HCT116 (cell line): ENCODE data around the gene PHF1. TPM values are rescaled to one million over a fixed set of nuclear protein-coding genes. Genes with fewer than 3 reads are reported as not detected.

Source experiments
- ATAC-seq: fragments of 200-7000 bp; cut with Tn5 transposase; 2 replicates; pipeline ENCODE4 v1.9.1; 2020; ENCODE audit warnings: mild to moderate bottlenecking, moderate library complexity
- BruUV-seq: library from RNA; stranded (reverse); fragments of 400-500 nt; replicated peaks from 2 replicates; lab custom pipeline; 2021; lab: Mats Ljungman, UMichigan
- CTCF ChIA-PET: fragments of 300-600 bp; sonication (Branson Sonifier 250); formaldehyde crosslinking; loops from one replicate; lab custom pipeline; 2021; ENCODE audit warnings: antibody characterized with exemption; lab: Charles Lee
- POLR2A ChIA-PET: fragments of 300-600, 350-600 bp; sonication (Branson Sonifier 250); formaldehyde crosslinking; loops from one replicate; lab custom pipeline; 2021; ENCODE audit warnings: antibody characterized with exemption; lab: Charles Lee
- RAD21 ChIA-PET, 2 experiments: fragments of 300-600 bp; sonication (Branson Sonifier 250); formaldehyde crosslinking; loops; one replicate each; lab custom pipeline; 2023; ENCODE audit warnings: low total read pairs in 2 of 2; ENCODE audit not compliant: uncharacterized antibody in 2 of 2, unreplicated experiment in 2 of 2, low non-redundant PET in 1 of 2; lab: Charles Lee
- DNase-seq: peaks from one replicate; pipeline ENCODE4 v3.0.0-alpha.2; 2010; ENCODE audit warnings: low read depth, low spot score
- H2AFZ ChIP-seq: fragments of 200-600 bp; shearing (Covaris generic), sonication (generic); 2 replicates; pipeline ENCODE4 v1.6.1; 2017; ENCODE audit warnings: low read depth, mixed run types, mixed read lengths, antibody characterized with exemption, low read length; ENCODE audit not compliant: poor library complexity, severe bottlenecking
- H3K27ac ChIP-seq: 2 replicates; pipeline ENCODE4 v1.5.1; 2012; ENCODE audit warnings: low read depth, low read length
- H3K27me3 ChIP-seq: fragments of 200-600 bp; sonication (generic); 2 replicates; pipeline ENCODE4 v1.6.1; 2016; ENCODE audit warnings: mixed run types, low read length, mixed read lengths; ENCODE audit not compliant: insufficient read depth
- H3K36me3 ChIP-seq, 2 experiments: fragments of 200-500 bp in 1 of 2; fragments of 200-600 bp in 1 of 2; sonication (Bioruptor generic) in 1 of 2; sonication (generic) in 1 of 2; 2 replicates each; pipeline versions ENCODE4 v1.5.1 to v1.6.1; 2014 to 2016; ENCODE audit warnings: low read length in 2 of 2, inconsistent platforms in 1 of 2, mixed read lengths in 1 of 2, mixed run types in 1 of 2; ENCODE audit not compliant: insufficient read depth in 2 of 2, control insufficient read depth in 1 of 2
- H3K4me1 ChIP-seq, 2 experiments: fragments of 200-600 bp in 1 of 2; sonication (generic) in 1 of 2; 2 replicates each; pipeline versions ENCODE4 v1.5.1 to v1.6.1; 2012 to 2017; ENCODE audit warnings: low read length in 2 of 2, inconsistent platforms in 1 of 2, mild to moderate bottlenecking in 1 of 2, mixed read lengths in 1 of 2, mixed run types in 1 of 2, moderate library complexity in 1 of 2; ENCODE audit not compliant: insufficient read depth in 2 of 2, control insufficient read depth in 1 of 2
- H3K4me2 ChIP-seq: fragments of 200-600 bp; sonication (generic); 2 replicates; pipeline ENCODE4 v1.6.1; 2017; ENCODE audit warnings: mixed run types, low read length, mixed read lengths
- H3K4me3 ChIP-seq, 2 experiments: fragments of 200-600 bp in 1 of 2; sonication (generic) in 1 of 2; replicated peaks in 1 of 2; 2 replicates each; pipeline ENCODE4 v1.5.1; 2011 to 2016; ENCODE audit warnings: low read length in 2 of 2, control low read depth in 1 of 2, low read depth in 1 of 2, mild to moderate bottlenecking in 1 of 2, mixed read lengths in 1 of 2, mixed run types in 1 of 2
- H3K79me2 ChIP-seq: fragments of 200-600 bp; sonication (generic); 2 replicates; pipeline ENCODE4 v1.6.1; 2017; ENCODE audit warnings: mild to moderate bottlenecking, mixed run types, low read length, moderate library complexity, mixed read lengths; ENCODE audit not compliant: insufficient read depth
- H3K9ac ChIP-seq: fragments of 200-600 bp; sonication (generic); 2 replicates; pipeline ENCODE4 v1.6.1; 2016; ENCODE audit warnings: low read length, mixed read lengths
- H3K9me2 ChIP-seq: fragments of 200-600 bp; sonication (generic), shearing (Covaris generic); 2 replicates; pipeline ENCODE4 v1.6.1; 2017; ENCODE audit warnings: mixed run types, mild to moderate bottlenecking, moderate library complexity; ENCODE audit not compliant: insufficient read depth
- H3K9me3 ChIP-seq, 2 experiments: fragments of 200-500 bp in 1 of 2; fragments of 200-600 bp in 1 of 2; sonication (Bioruptor generic) in 1 of 2; sonication (generic) in 1 of 2; 2 replicates each; pipeline ENCODE4 v1.6.1; 2014 to 2017; ENCODE audit warnings: low read length in 2 of 2, mixed read lengths in 2 of 2, inconsistent platforms in 1 of 2, low read depth in 1 of 2, mild to moderate bottlenecking in 1 of 2, mixed run types in 1 of 2, moderate library complexity in 1 of 2; ENCODE audit not compliant: control insufficient read depth in 1 of 2, insufficient read depth in 1 of 2
- H4K20me1 ChIP-seq: fragments of 200-600 bp; sonication (generic), shearing (Covaris generic); 2 replicates; pipeline ENCODE4 v1.6.1; 2017; ENCODE audit warnings: mixed run types, mild to moderate bottlenecking, moderate library complexity; ENCODE audit not compliant: insufficient read depth
- ATF3 ChIP-seq: IDR thresholded peaks from 2 replicates; pipeline ENCODE4 v1.6.1; 2012
- CEBPB ChIP-seq: IDR thresholded peaks from 2 replicates; pipeline ENCODE4 v1.6.1; 2012; ENCODE audit warnings: low read depth
- EZH2phosphoT487 ChIP-seq: fragments of 200-600 bp; IDR thresholded peaks from 2 replicates; pipeline ENCODE4 v1.6.1; 2018; ENCODE audit warnings: antibody characterized with exemption, borderline replicate concordance
- JUND ChIP-seq: IDR thresholded peaks from 2 replicates; pipeline ENCODE4 v1.6.1; 2012
- MAX ChIP-seq: IDR thresholded peaks from 2 replicates; pipeline ENCODE4 v1.6.1; 2012
- POLR2A ChIP-seq: IDR thresholded peaks from 2 replicates; pipeline ENCODE4 v1.7.0; 2011; ENCODE audit warnings: borderline replicate concordance; ENCODE audit not compliant: insufficient read depth, insufficient read length; ENCODE audit errors: extremely low read depth
- POLR2AphosphoS5 ChIP-seq: IDR thresholded peaks from 2 replicates; pipeline ENCODE4 v1.6.1; 2011; ENCODE audit warnings: mild to moderate bottlenecking, low read depth, low read length, moderate library complexity
- RAD21 ChIP-seq: IDR thresholded peaks from 2 replicates; pipeline ENCODE4 v1.6.1; 2012; ENCODE audit warnings: low read depth, mild to moderate bottlenecking
- TCF7L2 ChIP-seq: IDR thresholded peaks from 2 replicates; pipeline ENCODE4 v1.7.0; 2011; ENCODE audit warnings: borderline replicate concordance, inconsistent platforms; ENCODE audit not compliant: insufficient read depth, insufficient read length; ENCODE audit errors: extremely low read depth
- ZFX ChIP-seq: fragments of 450-650 bp; IDR thresholded peaks from 2 replicates; pipeline ENCODE4 v1.6.1; 2017
- ZNF274 ChIP-seq: fragments of 200-500 bp; sonication (Bioruptor generic); IDR thresholded peaks from 2 replicates; pipeline ENCODE4 v1.6.1; 2014; ENCODE audit warnings: mild to moderate bottlenecking, low read depth, low read length, inconsistent platforms
- intact Hi-C: fragments of 100-400 bp; cut with micrococcal nuclease; formaldehyde crosslinking; loops from 2 replicates; pipeline ENCODE4 v1.10.0; 2022
- total RNA-seq: library from RNA; stranded (reverse); gene quantifications from one replicate; pipeline ENCODE4 v1.2.1, GENCODE V29; 2021; ENCODE audit not compliant: unreplicated experiment
- TF ChIP-seq, protein P1 (sequence below): IDR thresholded peaks from 2 replicates; pipeline ENCODE4 v1.6.1; 2011; ENCODE audit warnings: mild to moderate bottlenecking, low read length, moderate library complexity; ENCODE audit not compliant: insufficient replicate concordance; ENCODE audit errors: extremely low read depth

Gene PHF1
- total RNA-seq, 1 experiment from 2014 or later: 40.2 TPM

- ChIA-PET RAD21 (no interaction called here), CTCF (interaction anchor here (0.6 kb wide), 1 partner anchor 15 kb away, joined by 3 read pairs; no protein-coding TSS in a partner anchor), POLR2A (no interaction called here)
- H3K4me3 ChIP-seq: peak overlapping the region; percentile 87 to 97
- no peak overlapping the region for H2AFZ ChIP-seq
- H3K36me3 ChIP-seq: peaks cover 0 to 9% of the 10 kb centered on the region in 2 experiments; a peak in 1 of 4 replicates
- H3K9me3 ChIP-seq: no peaks in the 10 kb centered on the region
- no peaks in the 10 kb centered on the region for H3K27me3 ChIP-seq
- peaks cover 11 to 28% of the 10 kb centered on the region in 2 experiments for H3K4me1 ChIP-seq
- TF ChIP-seq RAD21: no peak
- TF ChIP-seq CEBPB: no peak
- no peak for TF ChIP-seq POLR2A
- no peak for TF ChIP-seq EZH2phosphoT487
- no peak for TF ChIP-seq TCF7L2
- no peak for TF ChIP-seq JUND
- TF ChIP-seq, protein P1, sequence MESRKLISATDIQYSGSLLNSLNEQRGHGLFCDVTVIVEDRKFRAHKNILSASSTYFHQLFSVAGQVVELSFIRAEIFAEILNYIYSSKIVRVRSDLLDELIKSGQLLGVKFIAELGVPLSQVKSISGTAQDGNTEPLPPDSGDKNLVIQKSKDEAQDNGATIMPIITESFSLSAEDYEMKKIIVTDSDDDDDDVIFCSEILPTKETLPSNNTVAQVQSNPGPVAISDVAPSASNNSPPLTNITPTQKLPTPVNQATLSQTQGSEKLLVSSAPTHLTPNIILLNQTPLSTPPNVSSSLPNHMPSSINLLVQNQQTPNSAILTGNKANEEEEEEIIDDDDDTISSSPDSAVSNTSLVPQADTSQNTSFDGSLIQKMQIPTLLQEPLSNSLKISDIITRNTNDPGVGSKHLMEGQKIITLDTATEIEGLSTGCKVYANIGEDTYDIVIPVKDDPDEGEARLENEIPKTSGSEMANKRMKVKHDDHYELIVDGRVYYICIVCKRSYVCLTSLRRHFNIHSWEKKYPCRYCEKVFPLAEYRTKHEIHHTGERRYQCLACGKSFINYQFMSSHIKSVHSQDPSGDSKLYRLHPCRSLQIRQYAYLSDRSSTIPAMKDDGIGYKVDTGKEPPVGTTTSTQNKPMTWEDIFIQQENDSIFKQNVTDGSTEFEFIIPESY: no peak
- no peak for TF ChIP-seq ZNF274
- TF ChIP-seq POLR2AphosphoS5: no peak
- TF ChIP-seq ATF3: no peak
- TF ChIP-seq ZFX: no peak
- TF ChIP-seq MAX: no peak
- BruUV-seq: no TSS peak
- ATAC-seq (no peak), DNase-seq (no peak)
- no peaks in the 10 kb centered on the region; the same call in 1 of the 2 replicates for H4K20me1 ChIP-seq
- no peaks in the 10 kb centered on the region for H3K9me2 ChIP-seq
- peak overlapping the region; percentile 87 for H3K27ac ChIP-seq
- intact Hi-C loops: loop anchor here (5.0 kb wide), 1 partner anchor 105 kb away; the partner anchor contains the start of genes PFDN6 and WDR46
- H3K79me2 ChIP-seq: peaks cover 58% of the 10 kb centered on the region
- peak overlapping the region; percentile 79 for H3K4me2 ChIP-seq
- H3K9ac ChIP-seq: peak overlapping the region; percentile 91
These were observed 18.2 kb upstream of the PHF1 start for GRCh38 chr6:33392595-33392948.
